ENCODE measurements around the gene BHMT. TPM values are rescaled to one million over a fixed set of nuclear protein-coding genes. Genes with fewer than 3 reads are reported as not detected.

BHMT gene
- total and polyA plus RNA-seq, 10 of the 15 experiments (the other 5 are each of a cell fraction or from before 2014, with no cell fraction given) = 0.44 TPM; not detected in 9

- Histone ChIP-seq H3K36me3 (ENCODE audit: control insufficient read depth in 2 of 2, insufficient read depth in 2 of 2, low read length in 1 of 2) (no peaks in the 10 kb centered on the region), H3K4me3 (no peak overlapping the region), H3K4me1 (ENCODE audit: control insufficient read depth, insufficient read depth, low read length) (no peaks in the 10 kb centered on the region), H3K4me2 (ENCODE audit: control insufficient read depth, insufficient read depth) (no peak overlapping the region), H3K27ac (ENCODE audit: control insufficient read depth, insufficient read depth) (no peak overlapping the region), H3K79me2 (ENCODE audit: control insufficient read depth, insufficient read depth, low read length) (no peaks in the 10 kb centered on the region), H2AFZ (ENCODE audit: control insufficient read depth, low read depth, low read length) (no peak overlapping the region), H4K20me1 (ENCODE audit: control insufficient read depth, insufficient read depth) (no peaks in the 10 kb centered on the region), H3K27me3 (replicated peaks in 1 of 2; ENCODE audit: control insufficient read depth in 2 of 2, insufficient read depth in 2 of 2, low read length in 1 of 2) (no peaks in the 10 kb centered on the region), H3K9me3 (replicated peaks; ENCODE audit: control insufficient read depth, insufficient read depth, low read length) (no peaks in the 10 kb centered on the region), H3K9ac (ENCODE audit: control insufficient read depth, insufficient read depth, low read length) (no peak overlapping the region)
- POLR2A ChIA-PET = no interaction called here
- SMC1A ChIA-PET (ENCODE audit: uncharacterized antibody, unreplicated experiment) = no interaction called here
- CTCF ChIA-PET = no interaction called here
- BruUV-seq (replicated peaks) = no TSS peak
- intact Hi-C loops (cut with micrococcal nuclease; ENCODE audit: unreplicated experiment) = no loop called here
- no peak for TF ChIP-seq CBX3 (IDR thresholded peaks at IDR 0.05; ENCODE audit: borderline replicate concordance, low read depth)
- no peak for TF ChIP-seq E2F8 (IDR thresholded peaks at IDR 0.05; ENCODE audit: low read depth, partially characterized antibody)
- no peak for TF ChIP-seq CEBPB (IDR thresholded peaks at IDR 0.05; ENCODE audit: borderline replicate concordance in 1 of 2, low read depth in 2 of 2, low read length in 2 of 2)
- no peak for TF ChIP-seq RB1 (IDR thresholded peaks at IDR 0.05; ENCODE audit: borderline replicate concordance)
- TF ChIP-seq CHD1 (IDR thresholded peaks at IDR 0.05; ENCODE audit: low read depth, low read length) = no peak
- TF ChIP-seq BCL11A (IDR thresholded peaks at IDR 0.05; ENCODE audit: low read depth, low read length) = no peak
- TF ChIP-seq, protein P1, sequence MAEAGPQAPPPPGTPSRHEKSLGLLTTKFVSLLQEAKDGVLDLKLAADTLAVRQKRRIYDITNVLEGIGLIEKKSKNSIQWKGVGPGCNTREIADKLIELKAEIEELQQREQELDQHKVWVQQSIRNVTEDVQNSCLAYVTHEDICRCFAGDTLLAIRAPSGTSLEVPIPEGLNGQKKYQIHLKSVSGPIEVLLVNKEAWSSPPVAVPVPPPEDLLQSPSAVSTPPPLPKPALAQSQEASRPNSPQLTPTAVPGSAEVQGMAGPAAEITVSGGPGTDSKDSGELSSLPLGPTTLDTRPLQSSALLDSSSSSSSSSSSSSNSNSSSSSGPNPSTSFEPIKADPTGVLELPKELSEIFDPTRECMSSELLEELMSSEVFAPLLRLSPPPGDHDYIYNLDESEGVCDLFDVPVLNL (IDR thresholded peaks at IDR 0.05; ENCODE audit: low read depth, low read length) = no peak
- no peak for TF ChIP-seq NR2C2 (IDR thresholded peaks at IDR 0.05; ENCODE audit: borderline replicate concordance, control insufficient read depth, insufficient read length, low read depth)
- no peak for TF ChIP-seq ETV6 (conservative IDR thresholded peaks at IDR 0.05 in 1 of 2, IDR thresholded peaks at IDR 0.05 in 1 of 2; ENCODE audit: borderline replicate concordance in 1 of 2, low read depth in 1 of 2)
- no peak for TF ChIP-seq ZBTB33 (IDR thresholded peaks at IDR 0.05)
- TF ChIP-seq NFXL1 (IDR thresholded peaks at IDR 0.05; ENCODE audit: borderline replicate concordance) = no peak
- TF ChIP-seq ZNF217 (IDR thresholded peaks at IDR 0.05) = no peak
- TF ChIP-seq, protein P2, sequence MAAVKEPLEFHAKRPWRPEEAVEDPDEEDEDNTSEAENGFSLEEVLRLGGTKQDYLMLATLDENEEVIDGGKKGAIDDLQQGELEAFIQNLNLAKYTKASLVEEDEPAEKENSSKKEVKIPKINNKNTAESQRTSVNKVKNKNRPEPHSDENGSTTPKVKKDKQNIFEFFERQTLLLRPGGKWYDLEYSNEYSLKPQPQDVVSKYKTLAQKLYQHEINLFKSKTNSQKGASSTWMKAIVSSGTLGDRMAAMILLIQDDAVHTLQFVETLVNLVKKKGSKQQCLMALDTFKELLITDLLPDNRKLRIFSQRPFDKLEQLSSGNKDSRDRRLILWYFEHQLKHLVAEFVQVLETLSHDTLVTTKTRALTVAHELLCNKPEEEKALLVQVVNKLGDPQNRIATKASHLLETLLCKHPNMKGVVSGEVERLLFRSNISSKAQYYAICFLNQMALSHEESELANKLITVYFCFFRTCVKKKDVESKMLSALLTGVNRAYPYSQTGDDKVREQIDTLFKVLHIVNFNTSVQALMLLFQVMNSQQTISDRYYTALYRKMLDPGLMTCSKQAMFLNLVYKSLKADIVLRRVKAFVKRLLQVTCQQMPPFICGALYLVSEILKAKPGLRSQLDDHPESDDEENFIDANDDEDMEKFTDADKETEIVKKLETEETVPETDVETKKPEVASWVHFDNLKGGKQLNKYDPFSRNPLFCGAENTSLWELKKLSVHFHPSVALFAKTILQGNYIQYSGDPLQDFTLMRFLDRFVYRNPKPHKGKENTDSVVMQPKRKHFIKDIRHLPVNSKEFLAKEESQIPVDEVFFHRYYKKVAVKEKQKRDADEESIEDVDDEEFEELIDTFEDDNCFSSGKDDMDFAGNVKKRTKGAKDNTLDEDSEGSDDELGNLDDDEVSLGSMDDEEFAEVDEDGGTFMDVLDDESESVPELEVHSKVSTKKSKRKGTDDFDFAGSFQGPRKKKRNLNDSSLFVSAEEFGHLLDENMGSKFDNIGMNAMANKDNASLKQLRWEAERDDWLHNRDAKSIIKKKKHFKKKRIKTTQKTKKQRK (IDR thresholded peaks at IDR 0.05; ENCODE audit: low read depth, low read length) = no peak
- no peak for TF ChIP-seq KAT2A (conservative IDR thresholded peaks at IDR 0.05; ENCODE audit: control insufficient read depth, low read depth, low read length)
- RAD21 ChIA-PET (ENCODE audit: unreplicated experiment) = no interaction called here
- in situ Hi-C loops (cut with MboI) = no loop called here
- DNase-seq (ENCODE audit: low read depth, low spot score) = no peak
- 64% methylated on average over 6 of the region's 6 CpGs for WGBS (ENCODE audit: insufficient coverage, insufficient replicate concordance, low lambda C conversion rate, missing lambda C conversion rate)
- no peak for FAIRE-seq
- no peak for ATAC-seq
Measured at GRCh38 chr5:79173626-79174025, 62.0 kb downstream of the BHMT start.

Data from GM12878 (cell line).